ENCODE results near the gene CDCA8.

Gene CDCA8

GRCh38 chr1:37692078-37692833 lies at the start of gene CDCA8:
CDCA8 (plus strand) TSS chr1:37692516; CDS start chr1:37692691, 175 bp downstream.
- peaks cover 0 to 3% (median 0%) of the 10 kb centered on the region in 5 donors for H3K9me3 ChIP-seq (ENCODE audit: control insufficient read depth in 5 of 5, low read length in 5 of 5)
- peaks cover 0 to 10% (median 4%) of the 10 kb centered on the region in 5 donors for H3K36me3 ChIP-seq (ENCODE audit: control insufficient read depth in 5 of 5, insufficient read depth in 5 of 5, low read length in 5 of 5)
- H3K4me1 ChIP-seq (ENCODE audit: control insufficient read depth in 5 of 5, insufficient read depth in 5 of 5, low read length in 5 of 5): peaks cover 20 to 37% (median 31%) of the 10 kb centered on the region in 5 donors
- H3K9ac ChIP-seq (ENCODE audit: low read length in 5 of 5): peak within 1 kb of the TSS in 4 of 5 donors; percentile 89 to 90 (median 90)
- peak within 1 kb of the TSS; percentile 81 to 99 (median 96) for H3K4me3 ChIP-seq (ENCODE audit: low read depth in 1 of 5, low read length in 5 of 5)
- peaks cover 0 to 4% (median 0%) of the 10 kb centered on the region in 5 donors for H3K27me3 ChIP-seq (ENCODE audit: control insufficient read depth in 5 of 5, insufficient read depth in 4 of 5, low read length in 5 of 5)
- H3K27ac ChIP-seq (ENCODE audit: low read depth, low read length): peak within 1 kb of the TSS; percentile 87

- Histone ChIP-seq H3K9me3 (ENCODE audit: control insufficient read depth in 5 of 5, low read length in 5 of 5) (peaks cover 0 to 7% (median 3%) of the 10 kb centered on the region in 5 donors), H3K9ac (ENCODE audit: low read length in 5 of 5) (no peak overlapping the region), H3K27ac (ENCODE audit: low read depth, low read length) (no peak overlapping the region), H3K4me1 (ENCODE audit: control insufficient read depth in 5 of 5, insufficient read depth in 5 of 5, low read length in 5 of 5) (no peaks in the 10 kb centered on the region), H3K36me3 (ENCODE audit: control insufficient read depth in 5 of 5, insufficient read depth in 5 of 5, low read length in 5 of 5) (no peaks in the 10 kb centered on the region), H3K4me3 (ENCODE audit: low read depth in 1 of 5, low read length in 5 of 5) (no peak overlapping the region), H3K27me3 (ENCODE audit: control insufficient read depth in 5 of 5, insufficient read depth in 4 of 5, low read length in 5 of 5) (peaks cover 0 to 21% (median 11%) of the 10 kb centered on the region in 5 donors)
Observed at GRCh38 chr1:37647281-37647680, 45.0 kb upstream of the CDCA8 start.

GRCh38 chr1:37650173-37650572 lies 42.1 kb upstream of the CDCA8 start:
- Histone ChIP-seq H3K36me3 (ENCODE audit: control insufficient read depth in 5 of 5, insufficient read depth in 5 of 5, low read length in 5 of 5) (no peaks in the 10 kb centered on the region), H3K27ac (ENCODE audit: low read depth, low read length) (no peak overlapping the region), H3K4me1 (ENCODE audit: control insufficient read depth in 5 of 5, insufficient read depth in 5 of 5, low read length in 5 of 5) (no peaks in the 10 kb centered on the region), H3K9me3 (ENCODE audit: control insufficient read depth in 5 of 5, low read length in 5 of 5) (no peaks in the 10 kb centered on the region), H3K9ac (ENCODE audit: low read length in 5 of 5) (no peak overlapping the region), H3K4me3 (ENCODE audit: low read depth in 1 of 5, low read length in 5 of 5) (no peak overlapping the region), H3K27me3 (ENCODE audit: control insufficient read depth in 5 of 5, insufficient read depth in 4 of 5, low read length in 5 of 5) (peaks cover 0 to 18% (median 11%) of the 10 kb centered on the region in 5 donors)

GRCh38 chr1:37650721-37651120 lies 41.6 kb upstream of the CDCA8 start:
- H3K9me3 ChIP-seq (ENCODE audit: control insufficient read depth in 5 of 5, low read length in 5 of 5): no peaks in the 10 kb centered on the region
- H3K9ac ChIP-seq (ENCODE audit: low read length in 5 of 5): no peak overlapping the region
- H3K4me3 ChIP-seq (ENCODE audit: low read depth in 1 of 5, low read length in 5 of 5): no peak overlapping the region
- H3K4me1 ChIP-seq (ENCODE audit: control insufficient read depth in 5 of 5, insufficient read depth in 5 of 5, low read length in 5 of 5): no peaks in the 10 kb centered on the region
- no peaks in the 10 kb centered on the region for H3K36me3 ChIP-seq (ENCODE audit: control insufficient read depth in 5 of 5, insufficient read depth in 5 of 5, low read length in 5 of 5)
- H3K27ac ChIP-seq (ENCODE audit: low read depth, low read length): no peak overlapping the region
- H3K27me3 ChIP-seq (ENCODE audit: control insufficient read depth in 5 of 5, insufficient read depth in 4 of 5, low read length in 5 of 5): peaks cover 0 to 20% (median 11%) of the 10 kb centered on the region in 5 donors

DNA sequence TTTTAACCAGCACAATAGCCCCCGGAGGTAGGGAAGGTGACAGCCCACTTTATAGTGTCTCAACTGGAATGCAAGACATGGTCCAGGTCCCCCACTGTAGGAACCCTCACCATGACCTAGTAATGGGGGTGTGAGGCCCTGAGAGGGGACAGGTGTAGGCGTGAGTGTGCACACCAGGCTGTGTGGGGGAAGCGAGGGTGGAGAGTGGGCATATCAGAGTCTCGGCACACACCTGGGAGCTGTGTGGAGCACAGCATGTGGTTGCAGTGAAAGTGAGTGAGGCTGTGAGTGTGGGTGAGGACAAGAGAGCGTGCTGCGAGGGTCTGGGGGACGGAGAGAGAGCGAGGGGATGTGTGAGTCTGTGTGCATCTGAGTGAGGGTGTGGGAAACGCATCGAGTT lies 40.5 kb upstream of the CDCA8 start:
- H3K9ac ChIP-seq (ENCODE audit: low read length in 5 of 5): no peak overlapping the region
- peaks cover 3 to 19% (median 13%) of the 10 kb centered on the region in 5 donors for H3K27me3 ChIP-seq (ENCODE audit: control insufficient read depth in 5 of 5, insufficient read depth in 4 of 5, low read length in 5 of 5)
- H3K4me1 ChIP-seq (ENCODE audit: control insufficient read depth in 5 of 5, insufficient read depth in 5 of 5, low read length in 5 of 5): no peaks in the 10 kb centered on the region
- H3K36me3 ChIP-seq (ENCODE audit: control insufficient read depth in 5 of 5, insufficient read depth in 5 of 5, low read length in 5 of 5): no peaks in the 10 kb centered on the region
- H3K4me3 ChIP-seq (ENCODE audit: low read depth in 1 of 5, low read length in 5 of 5): no peak overlapping the region
- H3K27ac ChIP-seq (ENCODE audit: low read depth, low read length): no peak overlapping the region
- H3K9me3 ChIP-seq (ENCODE audit: control insufficient read depth in 5 of 5, low read length in 5 of 5): no peaks in the 10 kb centered on the region

GRCh38 chr1:37652976-37653375 lies 39.3 kb upstream of the CDCA8 start:
- H3K27me3 ChIP-seq (ENCODE audit: control insufficient read depth in 5 of 5, insufficient read depth in 4 of 5, low read length in 5 of 5): peaks cover 14 to 29% (median 20%) of the 10 kb centered on the region in 5 donors

DNA sequence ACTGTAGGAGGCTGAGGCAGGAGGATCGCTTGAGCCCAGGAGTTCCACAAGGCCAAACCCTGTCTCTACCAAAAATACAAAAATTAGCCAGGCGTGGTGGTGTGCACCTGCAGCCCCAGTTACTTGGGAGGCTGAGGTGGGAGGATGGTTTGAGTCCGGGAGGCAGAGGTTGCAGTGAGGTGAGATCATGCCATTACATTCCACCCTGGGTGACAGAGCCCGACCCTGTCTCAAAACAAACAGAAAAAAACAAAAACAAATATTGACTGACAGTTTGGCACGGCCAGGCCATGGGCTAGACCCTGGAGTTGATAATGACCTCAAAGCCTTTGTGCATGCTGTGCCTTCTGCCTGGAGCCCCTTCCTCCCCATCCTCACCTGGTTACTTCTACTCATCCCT lies 38.4 kb upstream of the CDCA8 start:
- Histone ChIP-seq H3K27me3 (ENCODE audit: control insufficient read depth in 5 of 5, insufficient read depth in 4 of 5, low read length in 5 of 5) (peaks cover 14 to 31% (median 23%) of the 10 kb centered on the region in 5 donors), H3K27ac (ENCODE audit: low read depth, low read length) (no peak overlapping the region), H3K4me1 (ENCODE audit: control insufficient read depth in 5 of 5, insufficient read depth in 5 of 5, low read length in 5 of 5) (no peaks in the 10 kb centered on the region), H3K4me3 (ENCODE audit: low read depth in 1 of 5, low read length in 5 of 5) (no peak overlapping the region), H3K9me3 (ENCODE audit: control insufficient read depth in 5 of 5, low read length in 5 of 5) (no peaks in the 10 kb centered on the region), H3K36me3 (ENCODE audit: control insufficient read depth in 5 of 5, insufficient read depth in 5 of 5, low read length in 5 of 5) (no peaks in the 10 kb centered on the region), H3K9ac (ENCODE audit: low read length in 5 of 5) (no peak overlapping the region)

More at GRCh38 chr1:37652976-37653375, 39.3 kb upstream of the CDCA8 start:
- H3K9ac ChIP-seq (ENCODE audit: low read length in 5 of 5): no peak overlapping the region
- no peaks in the 10 kb centered on the region for H3K4me1 ChIP-seq (ENCODE audit: control insufficient read depth in 5 of 5, insufficient read depth in 5 of 5, low read length in 5 of 5)
- H3K9me3 ChIP-seq (ENCODE audit: control insufficient read depth in 5 of 5, low read length in 5 of 5): no peaks in the 10 kb centered on the region
- no peaks in the 10 kb centered on the region for H3K36me3 ChIP-seq (ENCODE audit: control insufficient read depth in 5 of 5, insufficient read depth in 5 of 5, low read length in 5 of 5)
- H3K4me3 ChIP-seq (ENCODE audit: low read depth in 1 of 5, low read length in 5 of 5): no peak overlapping the region
- no peak overlapping the region for H3K27ac ChIP-seq (ENCODE audit: low read depth, low read length)

DNA sequence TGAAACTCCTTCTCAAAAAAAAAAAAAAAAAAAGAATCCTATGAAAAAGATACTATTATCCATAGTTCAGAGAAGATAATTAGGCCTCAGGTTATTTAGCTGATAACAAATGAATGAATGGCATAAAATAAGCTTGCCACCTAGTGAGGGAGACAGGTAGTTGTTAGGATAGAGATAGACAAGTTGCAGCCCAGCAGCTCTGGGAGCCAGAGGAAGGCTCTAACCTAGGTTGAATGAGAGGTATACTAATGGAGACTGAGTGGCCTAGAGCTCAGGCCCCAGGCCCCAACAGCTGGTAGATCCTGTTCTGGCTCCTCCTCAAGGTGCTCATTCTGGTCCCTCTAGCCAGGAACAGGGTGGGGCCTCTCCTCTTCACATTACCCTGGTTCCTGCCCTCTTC lies 37.0 kb upstream of the CDCA8 start:
- Histone ChIP-seq H3K9ac (ENCODE audit: low read length in 5 of 5) (no peak overlapping the region), H3K9me3 (ENCODE audit: control insufficient read depth in 5 of 5, low read length in 5 of 5) (no peaks in the 10 kb centered on the region), H3K36me3 (ENCODE audit: control insufficient read depth in 5 of 5, insufficient read depth in 5 of 5, low read length in 5 of 5) (no peaks in the 10 kb centered on the region), H3K4me3 (ENCODE audit: low read depth in 1 of 5, low read length in 5 of 5) (no peak overlapping the region), H3K4me1 (ENCODE audit: control insufficient read depth in 5 of 5, insufficient read depth in 5 of 5, low read length in 5 of 5) (no peaks in the 10 kb centered on the region), H3K27me3 (ENCODE audit: control insufficient read depth in 5 of 5, insufficient read depth in 4 of 5, low read length in 5 of 5) (peaks cover 18 to 32% (median 28%) of the 10 kb centered on the region in 5 donors), H3K27ac (ENCODE audit: low read depth, low read length) (no peak overlapping the region)

GRCh38 chr1:37656026-37656425 lies 36.3 kb upstream of the CDCA8 start:
- peaks cover 18 to 39% (median 27%) of the 10 kb centered on the region in 5 donors for H3K27me3 ChIP-seq (ENCODE audit: control insufficient read depth in 5 of 5, insufficient read depth in 4 of 5, low read length in 5 of 5)
- H3K27ac ChIP-seq (ENCODE audit: low read depth, low read length): no peak overlapping the region
- H3K9me3 ChIP-seq (ENCODE audit: control insufficient read depth in 5 of 5, low read length in 5 of 5): no peaks in the 10 kb centered on the region

DNA sequence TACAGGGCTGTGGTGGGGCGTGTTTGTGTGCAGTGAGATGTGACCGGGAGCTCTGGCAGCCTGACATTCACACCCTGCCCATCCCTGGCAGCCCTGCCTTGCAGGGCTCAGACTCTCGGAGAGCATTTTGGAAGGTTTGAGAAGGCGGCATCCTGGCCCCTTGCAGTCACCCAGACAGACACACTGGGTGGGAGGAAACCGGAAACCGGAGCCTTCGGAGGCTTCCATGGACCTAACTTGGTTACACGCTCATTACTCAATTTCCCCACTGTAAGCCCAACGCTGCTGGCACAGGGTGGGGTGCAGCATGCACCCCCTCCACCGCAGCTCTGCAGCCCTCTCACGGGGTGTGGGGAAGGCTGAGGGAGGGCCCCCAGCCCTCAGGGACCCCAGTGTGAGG lies 35.4 kb upstream of the CDCA8 start:
- Histone ChIP-seq H3K9me3 (ENCODE audit: control insufficient read depth in 5 of 5, low read length in 5 of 5) (no peaks in the 10 kb centered on the region), H3K36me3 (ENCODE audit: control insufficient read depth in 5 of 5, insufficient read depth in 5 of 5, low read length in 5 of 5) (no peaks in the 10 kb centered on the region), H3K4me1 (ENCODE audit: control insufficient read depth in 5 of 5, insufficient read depth in 5 of 5, low read length in 5 of 5) (no peaks in the 10 kb centered on the region), H3K27me3 (ENCODE audit: control insufficient read depth in 5 of 5, insufficient read depth in 4 of 5, low read length in 5 of 5) (peaks cover 11 to 37% (median 33%) of the 10 kb centered on the region in 5 donors), H3K4me3 (ENCODE audit: low read depth in 1 of 5, low read length in 5 of 5) (no peak overlapping the region), H3K27ac (ENCODE audit: low read depth, low read length) (no peak overlapping the region), H3K9ac (ENCODE audit: low read length in 5 of 5) (no peak overlapping the region)

More at GRCh38 chr1:37656026-37656425, 36.3 kb upstream of the CDCA8 start:
- no peak overlapping the region for H3K9ac ChIP-seq (ENCODE audit: low read length in 5 of 5)
- H3K4me1 ChIP-seq (ENCODE audit: control insufficient read depth in 5 of 5, insufficient read depth in 5 of 5, low read length in 5 of 5): no peaks in the 10 kb centered on the region
- H3K4me3 ChIP-seq (ENCODE audit: low read depth in 1 of 5, low read length in 5 of 5): no peak overlapping the region
- no peaks in the 10 kb centered on the region for H3K36me3 ChIP-seq (ENCODE audit: control insufficient read depth in 5 of 5, insufficient read depth in 5 of 5, low read length in 5 of 5)

Data from subcutaneous abdominal adipose tissue (tissue), 5 donors.